Measurements from ENCODE around the gene KRTAP16-1.

Gene KRTAP16-1

DNA sequence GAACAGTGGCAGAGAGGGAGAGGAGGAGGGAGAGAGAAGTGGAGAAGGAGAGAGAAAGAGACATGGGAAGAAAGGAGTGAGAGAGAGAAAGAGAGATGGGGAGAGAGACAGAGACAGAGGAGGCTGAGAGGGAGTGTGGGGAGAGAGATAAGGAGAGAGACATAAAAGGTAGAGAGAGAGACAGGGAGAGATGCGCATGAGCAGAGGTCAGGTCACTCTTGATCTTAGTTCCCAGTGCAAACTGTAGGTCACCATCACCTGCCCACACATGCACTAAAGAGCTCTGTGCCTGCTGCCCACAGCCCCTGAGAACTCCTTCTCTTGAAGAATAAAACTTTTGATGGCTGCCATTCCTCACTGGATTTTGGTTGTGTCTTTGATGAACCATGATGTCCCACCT is 26.6 kb upstream of the KRTAP16-1 start:
- H3K4me3 ChIP-seq (ENCODE audit: low read depth, low read length): no peak overlapping the region
- in situ Hi-C loops (cut with HindIII; ENCODE audit: low sequenced_read_pairs): no loop called here
- TF ChIP-seq, protein P1, sequence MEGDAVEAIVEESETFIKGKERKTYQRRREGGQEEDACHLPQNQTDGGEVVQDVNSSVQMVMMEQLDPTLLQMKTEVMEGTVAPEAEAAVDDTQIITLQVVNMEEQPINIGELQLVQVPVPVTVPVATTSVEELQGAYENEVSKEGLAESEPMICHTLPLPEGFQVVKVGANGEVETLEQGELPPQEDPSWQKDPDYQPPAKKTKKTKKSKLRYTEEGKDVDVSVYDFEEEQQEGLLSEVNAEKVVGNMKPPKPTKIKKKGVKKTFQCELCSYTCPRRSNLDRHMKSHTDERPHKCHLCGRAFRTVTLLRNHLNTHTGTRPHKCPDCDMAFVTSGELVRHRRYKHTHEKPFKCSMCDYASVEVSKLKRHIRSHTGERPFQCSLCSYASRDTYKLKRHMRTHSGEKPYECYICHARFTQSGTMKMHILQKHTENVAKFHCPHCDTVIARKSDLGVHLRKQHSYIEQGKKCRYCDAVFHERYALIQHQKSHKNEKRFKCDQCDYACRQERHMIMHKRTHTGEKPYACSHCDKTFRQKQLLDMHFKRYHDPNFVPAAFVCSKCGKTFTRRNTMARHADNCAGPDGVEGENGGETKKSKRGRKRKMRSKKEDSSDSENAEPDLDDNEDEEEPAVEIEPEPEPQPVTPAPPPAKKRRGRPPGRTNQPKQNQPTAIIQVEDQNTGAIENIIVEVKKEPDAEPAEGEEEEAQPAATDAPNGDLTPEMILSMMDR (IDR thresholded peaks at IDR 0.05; ENCODE audit: low read depth, low read length, missing control alignments): no peak
- no peak for DNase-seq (ENCODE audit: low read depth)

DNA sequence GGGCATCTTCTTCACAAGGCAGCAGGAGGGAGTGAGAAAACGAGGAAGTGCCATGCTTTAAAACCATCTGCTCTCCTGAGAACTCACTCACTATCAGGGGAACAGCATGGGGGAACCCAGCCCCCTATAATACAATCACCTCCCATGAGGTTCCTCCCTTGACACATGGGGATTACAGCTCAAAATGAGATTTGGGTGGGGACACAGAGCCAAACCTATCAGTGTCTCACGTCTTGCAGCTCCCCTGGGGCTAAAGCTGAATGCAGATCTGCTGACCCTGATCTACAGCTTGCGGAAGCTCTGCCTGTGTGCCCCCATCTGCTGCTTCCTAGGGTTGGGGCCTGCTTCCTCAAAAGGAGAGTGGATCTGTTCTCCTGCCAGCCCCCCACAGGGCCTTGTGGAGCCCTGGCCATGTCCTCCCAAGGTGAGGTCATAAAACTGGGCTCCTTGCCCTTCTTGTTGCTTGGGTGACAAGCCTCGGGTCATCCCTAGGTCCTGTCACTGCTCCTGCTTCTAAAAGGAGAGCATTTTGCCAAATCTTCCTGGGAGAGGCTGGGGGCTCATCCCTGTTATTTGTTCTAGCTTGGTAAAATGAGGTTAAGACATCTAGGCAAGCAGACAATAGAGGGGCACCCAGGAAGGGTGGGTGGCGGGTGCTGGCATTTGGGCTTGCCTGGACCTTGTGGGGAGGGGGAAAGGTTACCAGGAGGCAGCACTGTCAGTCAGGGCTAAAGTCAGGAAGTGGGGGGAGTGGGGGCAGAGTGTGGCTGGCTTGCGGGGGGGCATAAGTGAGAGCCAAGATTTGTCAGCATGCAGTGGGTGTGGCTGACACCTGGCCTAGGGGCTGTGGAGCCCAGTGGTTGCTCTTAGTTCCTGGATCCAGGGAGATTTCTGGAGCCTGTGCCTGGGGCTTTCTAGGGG is 25.5 kb upstream of the KRTAP16-1 start:
- TF ChIP-seq, protein P1 (IDR thresholded peaks at IDR 0.05; ENCODE audit: low read depth, low read length, missing control alignments): no peak
- in situ Hi-C loops (cut with HindIII; ENCODE audit: low sequenced_read_pairs): no loop called here

DNA sequence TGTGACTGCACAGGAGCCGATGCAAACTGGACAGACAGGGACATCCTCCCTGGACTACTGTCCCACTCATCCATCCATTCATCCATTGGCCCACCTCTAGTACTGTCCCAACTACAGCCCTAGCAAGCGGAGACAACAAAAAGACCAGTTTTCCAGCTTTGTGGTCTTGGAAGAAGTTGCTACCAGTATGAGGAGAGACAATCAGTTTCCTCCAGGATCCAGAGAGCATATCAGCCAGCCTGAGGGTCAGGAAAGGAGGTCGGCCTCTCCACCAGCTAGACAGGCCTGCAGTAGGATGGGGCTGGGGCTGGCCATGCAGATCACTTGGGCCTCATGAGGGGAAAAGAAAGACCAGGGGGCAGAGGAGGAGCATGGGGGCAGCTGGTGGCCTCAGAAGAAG is 24.7 kb upstream of the KRTAP16-1 start:
- no peak for DNase-seq (ENCODE audit: low read depth)
- TF ChIP-seq, protein P1 (IDR thresholded peaks at IDR 0.05; ENCODE audit: low read depth, low read length, missing control alignments): no peak
- no peak overlapping the region for H3K4me3 ChIP-seq (ENCODE audit: low read depth, low read length)
- in situ Hi-C loops (cut with HindIII; ENCODE audit: low sequenced_read_pairs): no loop called here

More for the DNA sequence above, 25.5 kb upstream of the KRTAP16-1 start:
- DNase-seq (ENCODE audit: low read depth): no peak
- H3K4me3 ChIP-seq (ENCODE audit: low read depth, low read length): no peak overlapping the region

DNA sequence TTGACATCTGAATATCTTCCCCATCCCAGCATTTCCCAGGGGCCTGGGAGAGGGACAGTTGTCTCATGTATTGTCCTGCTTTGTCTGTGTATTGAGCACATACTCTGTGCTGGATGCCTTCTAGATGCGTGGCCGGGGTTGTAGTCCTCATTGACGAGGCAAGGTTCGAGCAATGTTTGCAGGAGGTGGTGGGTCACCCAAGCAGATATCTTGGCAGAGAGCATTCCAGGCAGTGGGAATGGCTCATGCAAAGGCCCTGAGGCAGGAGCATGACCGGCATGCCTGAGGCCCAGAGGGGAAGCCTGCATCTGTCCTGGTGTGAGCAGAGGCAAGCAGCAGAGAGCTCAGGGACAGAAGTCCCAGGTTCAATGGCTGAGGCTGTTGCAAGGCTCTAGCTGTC is 24.0 kb upstream of the KRTAP16-1 start:
- TF ChIP-seq, protein P1 (IDR thresholded peaks at IDR 0.05; ENCODE audit: low read depth, low read length, missing control alignments): no peak
- no peak overlapping the region for H3K4me3 ChIP-seq (ENCODE audit: low read depth, low read length)
- in situ Hi-C loops (cut with HindIII; ENCODE audit: low sequenced_read_pairs): no loop called here
- no peak for DNase-seq (ENCODE audit: low read depth)

DNA sequence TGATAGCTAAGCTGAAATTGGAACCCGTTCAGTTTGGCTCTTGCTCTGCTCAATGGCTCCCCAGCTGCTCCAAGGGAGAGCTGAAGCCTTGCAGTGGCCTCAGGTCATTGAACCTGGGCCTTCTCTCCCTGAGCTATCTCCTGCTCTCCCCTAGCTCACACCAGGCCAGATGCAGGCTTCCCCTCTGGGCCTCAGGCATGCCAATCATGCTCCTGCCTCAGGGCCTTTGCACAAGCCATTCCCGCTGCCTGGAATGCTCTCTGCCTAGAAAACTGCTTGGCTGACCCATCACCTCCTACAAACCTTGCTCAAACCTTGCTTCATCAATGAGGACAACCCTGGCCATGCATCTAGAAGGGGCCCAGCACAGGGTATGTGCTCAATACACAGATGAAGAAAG is 23.1 kb upstream of the KRTAP16-1 start:
- TF ChIP-seq, protein P1 (IDR thresholded peaks at IDR 0.05; ENCODE audit: low read depth, low read length, missing control alignments): no peak
- no peak overlapping the region for H3K4me3 ChIP-seq (ENCODE audit: low read depth, low read length)
- in situ Hi-C loops (cut with HindIII; ENCODE audit: low sequenced_read_pairs): no loop called here
- no peak for DNase-seq (ENCODE audit: low read depth)

DNA sequence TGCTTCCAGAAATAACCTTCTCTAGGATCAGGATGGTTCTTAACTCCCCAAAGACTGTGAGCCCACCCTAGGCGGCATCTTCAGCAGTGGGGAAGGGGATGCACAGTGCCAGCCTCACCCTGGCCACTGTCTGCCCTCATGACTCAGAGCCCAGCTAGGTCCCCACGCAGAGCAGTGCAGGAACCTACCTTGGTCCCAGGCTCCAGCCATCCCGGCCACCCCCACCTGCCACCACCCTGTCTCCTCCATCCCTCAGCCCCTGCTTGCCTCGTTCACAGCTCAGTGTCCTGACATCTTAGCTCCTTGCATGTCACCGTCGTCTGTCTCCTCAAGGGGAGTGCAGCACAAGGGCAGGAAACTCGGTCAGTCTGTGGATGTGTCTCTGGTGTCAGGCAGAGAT is 22.5 kb upstream of the KRTAP16-1 start:
- H3K4me3 ChIP-seq (ENCODE audit: low read depth, low read length): no peak overlapping the region

More for the DNA sequence above, 22.5 kb upstream of the KRTAP16-1 start:
- in situ Hi-C loops (cut with HindIII; ENCODE audit: low sequenced_read_pairs): no loop called here
- DNase-seq (ENCODE audit: low read depth): no peak
- TF ChIP-seq, protein P1 (IDR thresholded peaks at IDR 0.05; ENCODE audit: low read depth, low read length, missing control alignments): no peak
